ENCODE results near the gene GORASP1. TPM values are rescaled to one million over a fixed set of nuclear protein-coding genes. Genes with fewer than 3 reads are reported as not detected.

GORASP1 gene
- total and polyA plus RNA-seq, 2 of the 13 experiments (the other 11 are each of a cell fraction or from before 2014, with no cell fraction given) = 36.4 to 39.8 TPM

DNA sequence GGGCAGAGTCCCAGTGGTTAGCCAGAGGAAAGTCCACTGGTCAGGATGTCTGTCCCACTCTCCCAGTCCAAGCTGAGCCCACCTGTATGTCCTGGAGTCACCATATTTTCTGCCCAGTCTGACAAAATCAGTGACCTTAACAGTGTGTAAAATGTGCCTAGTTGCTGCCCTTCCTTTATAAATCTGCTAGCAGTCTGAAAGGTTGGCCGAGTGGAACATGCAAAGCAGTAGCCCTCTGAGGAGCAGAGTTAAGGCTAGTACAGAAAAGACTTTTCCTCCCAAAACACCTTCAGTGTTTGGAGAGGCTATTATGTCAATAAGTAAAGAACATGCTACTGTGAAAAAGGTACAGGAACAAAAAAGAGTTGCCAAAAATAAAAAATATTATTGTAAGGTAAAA is 15.4 kb upstream of the GORASP1 start:
- H3K27ac ChIP-seq (ENCODE audit: extremely low read length, insufficient read depth, low read length) = no peak overlapping the region
- no peak overlapping the region for H3K4me3 ChIP-seq (replicated peaks in 1 of 3; ENCODE audit: insufficient read depth in 1 of 3, low read depth in 2 of 3, low read length in 3 of 3)
- no peak for FAIRE-seq
- peaks cover 13% of the 10 kb centered on the region for H3K4me1 ChIP-seq (ENCODE audit: insufficient read depth, low read length)
- WGBS (ENCODE audit: low lambda C conversion rate) = 0% methylated on average over 1 of the region's 1 CpG
- H2AFZ ChIP-seq (ENCODE audit: low read length) = no peak overlapping the region
- H3K4me2 ChIP-seq (ENCODE audit: low read depth, low read length) = no peak overlapping the region
- no peak overlapping the region for H3K9ac ChIP-seq (ENCODE audit: insufficient read depth, low read depth, low read length)
- H4K20me1 ChIP-seq (ENCODE audit: insufficient read depth, low read length) = no peaks in the 10 kb centered on the region
- no peaks in the 10 kb centered on the region for H3K9me3 ChIP-seq (ENCODE audit: low read length)
- no peaks in the 10 kb centered on the region for H3K79me2 ChIP-seq (ENCODE audit: insufficient read depth, low read length)
- H3K36me3 ChIP-seq (replicated peaks in 1 of 2; ENCODE audit: control insufficient read depth in 1 of 2, insufficient read depth in 2 of 2, low read length in 2 of 2) = no peaks in the 10 kb centered on the region
- TF ChIP-seq ZFP36L1 (CRISPR knock-in tag; IDR thresholded peaks at IDR 0.05) = no peak
- TF ChIP-seq, protein P1, sequence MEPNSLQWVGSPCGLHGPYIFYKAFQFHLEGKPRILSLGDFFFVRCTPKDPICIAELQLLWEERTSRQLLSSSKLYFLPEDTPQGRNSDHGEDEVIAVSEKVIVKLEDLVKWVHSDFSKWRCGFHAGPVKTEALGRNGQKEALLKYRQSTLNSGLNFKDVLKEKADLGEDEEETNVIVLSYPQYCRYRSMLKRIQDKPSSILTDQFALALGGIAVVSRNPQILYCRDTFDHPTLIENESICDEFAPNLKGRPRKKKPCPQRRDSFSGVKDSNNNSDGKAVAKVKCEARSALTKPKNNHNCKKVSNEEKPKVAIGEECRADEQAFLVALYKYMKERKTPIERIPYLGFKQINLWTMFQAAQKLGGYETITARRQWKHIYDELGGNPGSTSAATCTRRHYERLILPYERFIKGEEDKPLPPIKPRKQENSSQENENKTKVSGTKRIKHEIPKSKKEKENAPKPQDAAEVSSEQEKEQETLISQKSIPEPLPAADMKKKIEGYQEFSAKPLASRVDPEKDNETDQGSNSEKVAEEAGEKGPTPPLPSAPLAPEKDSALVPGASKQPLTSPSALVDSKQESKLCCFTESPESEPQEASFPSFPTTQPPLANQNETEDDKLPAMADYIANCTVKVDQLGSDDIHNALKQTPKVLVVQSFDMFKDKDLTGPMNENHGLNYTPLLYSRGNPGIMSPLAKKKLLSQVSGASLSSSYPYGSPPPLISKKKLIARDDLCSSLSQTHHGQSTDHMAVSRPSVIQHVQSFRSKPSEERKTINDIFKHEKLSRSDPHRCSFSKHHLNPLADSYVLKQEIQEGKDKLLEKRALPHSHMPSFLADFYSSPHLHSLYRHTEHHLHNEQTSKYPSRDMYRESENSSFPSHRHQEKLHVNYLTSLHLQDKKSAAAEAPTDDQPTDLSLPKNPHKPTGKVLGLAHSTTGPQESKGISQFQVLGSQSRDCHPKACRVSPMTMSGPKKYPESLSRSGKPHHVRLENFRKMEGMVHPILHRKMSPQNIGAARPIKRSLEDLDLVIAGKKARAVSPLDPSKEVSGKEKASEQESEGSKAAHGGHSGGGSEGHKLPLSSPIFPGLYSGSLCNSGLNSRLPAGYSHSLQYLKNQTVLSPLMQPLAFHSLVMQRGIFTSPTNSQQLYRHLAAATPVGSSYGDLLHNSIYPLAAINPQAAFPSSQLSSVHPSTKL (CRISPR knock-in tag; IDR thresholded peaks at IDR 0.05) = no peak
- TF ChIP-seq, protein P2, sequence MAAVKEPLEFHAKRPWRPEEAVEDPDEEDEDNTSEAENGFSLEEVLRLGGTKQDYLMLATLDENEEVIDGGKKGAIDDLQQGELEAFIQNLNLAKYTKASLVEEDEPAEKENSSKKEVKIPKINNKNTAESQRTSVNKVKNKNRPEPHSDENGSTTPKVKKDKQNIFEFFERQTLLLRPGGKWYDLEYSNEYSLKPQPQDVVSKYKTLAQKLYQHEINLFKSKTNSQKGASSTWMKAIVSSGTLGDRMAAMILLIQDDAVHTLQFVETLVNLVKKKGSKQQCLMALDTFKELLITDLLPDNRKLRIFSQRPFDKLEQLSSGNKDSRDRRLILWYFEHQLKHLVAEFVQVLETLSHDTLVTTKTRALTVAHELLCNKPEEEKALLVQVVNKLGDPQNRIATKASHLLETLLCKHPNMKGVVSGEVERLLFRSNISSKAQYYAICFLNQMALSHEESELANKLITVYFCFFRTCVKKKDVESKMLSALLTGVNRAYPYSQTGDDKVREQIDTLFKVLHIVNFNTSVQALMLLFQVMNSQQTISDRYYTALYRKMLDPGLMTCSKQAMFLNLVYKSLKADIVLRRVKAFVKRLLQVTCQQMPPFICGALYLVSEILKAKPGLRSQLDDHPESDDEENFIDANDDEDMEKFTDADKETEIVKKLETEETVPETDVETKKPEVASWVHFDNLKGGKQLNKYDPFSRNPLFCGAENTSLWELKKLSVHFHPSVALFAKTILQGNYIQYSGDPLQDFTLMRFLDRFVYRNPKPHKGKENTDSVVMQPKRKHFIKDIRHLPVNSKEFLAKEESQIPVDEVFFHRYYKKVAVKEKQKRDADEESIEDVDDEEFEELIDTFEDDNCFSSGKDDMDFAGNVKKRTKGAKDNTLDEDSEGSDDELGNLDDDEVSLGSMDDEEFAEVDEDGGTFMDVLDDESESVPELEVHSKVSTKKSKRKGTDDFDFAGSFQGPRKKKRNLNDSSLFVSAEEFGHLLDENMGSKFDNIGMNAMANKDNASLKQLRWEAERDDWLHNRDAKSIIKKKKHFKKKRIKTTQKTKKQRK (IDR thresholded peaks at IDR 0.05; ENCODE audit: low read length) = no peak
- TF ChIP-seq TBX3 (IDR thresholded peaks at IDR 0.05; ENCODE audit: borderline replicate concordance) = no peak
- TF ChIP-seq, protein P3, sequence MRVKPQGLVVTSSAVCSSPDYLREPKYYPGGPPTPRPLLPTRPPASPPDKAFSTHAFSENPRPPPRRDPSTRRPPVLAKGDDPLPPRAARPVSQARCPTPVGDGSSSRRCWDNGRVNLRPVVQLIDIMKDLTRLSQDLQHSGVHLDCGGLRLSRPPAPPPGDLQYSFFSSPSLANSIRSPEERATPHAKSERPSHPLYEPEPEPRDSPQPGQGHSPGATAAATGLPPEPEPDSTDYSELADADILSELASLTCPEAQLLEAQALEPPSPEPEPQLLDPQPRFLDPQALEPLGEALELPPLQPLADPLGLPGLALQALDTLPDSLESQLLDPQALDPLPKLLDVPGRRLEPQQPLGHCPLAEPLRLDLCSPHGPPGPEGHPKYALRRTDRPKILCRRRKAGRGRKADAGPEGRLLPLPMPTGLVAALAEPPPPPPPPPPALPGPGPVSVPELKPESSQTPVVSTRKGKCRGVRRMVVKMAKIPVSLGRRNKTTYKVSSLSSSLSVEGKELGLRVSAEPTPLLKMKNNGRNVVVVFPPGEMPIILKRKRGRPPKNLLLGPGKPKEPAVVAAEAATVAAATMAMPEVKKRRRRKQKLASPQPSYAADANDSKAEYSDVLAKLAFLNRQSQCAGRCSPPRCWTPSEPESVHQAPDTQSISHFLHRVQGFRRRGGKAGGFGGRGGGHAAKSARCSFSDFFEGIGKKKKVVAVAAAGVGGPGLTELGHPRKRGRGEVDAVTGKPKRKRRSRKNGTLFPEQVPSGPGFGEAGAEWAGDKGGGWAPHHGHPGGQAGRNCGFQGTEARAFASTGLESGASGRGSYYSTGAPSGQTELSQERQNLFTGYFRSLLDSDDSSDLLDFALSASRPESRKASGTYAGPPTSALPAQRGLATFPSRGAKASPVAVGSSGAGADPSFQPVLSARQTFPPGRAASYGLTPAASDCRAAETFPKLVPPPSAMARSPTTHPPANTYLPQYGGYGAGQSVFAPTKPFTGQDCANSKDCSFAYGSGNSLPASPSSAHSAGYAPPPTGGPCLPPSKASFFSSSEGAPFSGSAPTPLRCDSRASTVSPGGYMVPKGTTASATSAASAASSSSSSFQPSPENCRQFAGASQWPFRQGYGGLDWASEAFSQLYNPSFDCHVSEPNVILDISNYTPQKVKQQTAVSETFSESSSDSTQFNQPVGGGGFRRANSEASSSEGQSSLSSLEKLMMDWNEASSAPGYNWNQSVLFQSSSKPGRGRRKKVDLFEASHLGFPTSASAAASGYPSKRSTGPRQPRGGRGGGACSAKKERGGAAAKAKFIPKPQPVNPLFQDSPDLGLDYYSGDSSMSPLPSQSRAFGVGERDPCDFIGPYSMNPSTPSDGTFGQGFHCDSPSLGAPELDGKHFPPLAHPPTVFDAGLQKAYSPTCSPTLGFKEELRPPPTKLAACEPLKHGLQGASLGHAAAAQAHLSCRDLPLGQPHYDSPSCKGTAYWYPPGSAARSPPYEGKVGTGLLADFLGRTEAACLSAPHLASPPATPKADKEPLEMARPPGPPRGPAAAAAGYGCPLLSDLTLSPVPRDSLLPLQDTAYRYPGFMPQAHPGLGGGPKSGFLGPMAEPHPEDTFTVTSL (CRISPR knock-in tag; IDR thresholded peaks at IDR 0.05; ENCODE audit: borderline replicate concordance) = no peak
- TF ChIP-seq HDAC1 (CRISPR knock-in tag; IDR thresholded peaks at IDR 0.05) = no peak
- TF ChIP-seq NCOA5 (CRISPR knock-in tag; IDR thresholded peaks at IDR 0.05) = no peak
- in situ Hi-C loops (cut with HindIII; ENCODE audit: extremely low pct_ligation_motif_present, low pct_unique_long_range_greater_than_20kb) (no loop called here), intact Hi-C loops (cut with micrococcal nuclease; ENCODE audit: unreplicated experiment) (no loop called here)
- ChIA-PET CTCF (ENCODE audit: low intra/inter-chr PET ratio, low total read pairs) (no interaction called here), POLR2A (no interaction called here)
- H3K27me3 ChIP-seq (ENCODE audit: control insufficient read depth in 1 of 2, insufficient read depth in 2 of 2, low read length in 2 of 2) = no peaks in the 10 kb centered on the region
- no peak for ATAC-seq
- BruUV-seq (replicated peaks) = no TSS peak
- no peak for DNase-seq (ENCODE audit: low spot score)
